GM19324 (cell line): ENCODE results near the gene COL17A1.

Source experiments
- ATAC-seq: cut with Tn5 transposase; IDR thresholded peaks from one replicate; pipeline ENCODE4 v1.9.1; 2021; ENCODE audit warnings: mild to moderate bottlenecking, moderate library complexity; ENCODE audit not compliant: unreplicated experiment, low FRiP score

The COL17A1 gene

GRCh38 chr10:103995134-103995533 is 90.5 kb downstream of the COL17A1 start:
- no peak for ATAC-seq

GRCh38 chr10:103991393-103992128 is 94.1 kb downstream of the COL17A1 start:
- no peak for ATAC-seq

- no peak for ATAC-seq
Observed at GRCh38 chr10:103990531-103990930, 95.1 kb downstream of the COL17A1 start.

GRCh38 chr10:103990121-103990520 is 95.6 kb downstream of the COL17A1 start:
- no peak for ATAC-seq

GRCh38 chr10:103986360-103986759 is 99.3 kb downstream of the COL17A1 start:
- no peak for ATAC-seq

GRCh38 chr10:103985726-103986125 is 100.0 kb downstream of the COL17A1 start:
- no peak for ATAC-seq

- ATAC-seq, result peak; percentile 84
Observed at GRCh38 chr10:103983367-103983911, 102.2 kb downstream of the COL17A1 start.

GRCh38 chr10:103982639-103983038 is 103.0 kb downstream of the COL17A1 start:
- ATAC-seq, result no peak
